ENCODE data around the gene GALNTL6.

GALNTL6 gene

GRCh38 chr4:172573899-172574298 is 760.7 kb downstream of the GALNTL6 start:
- H3K4me3 ChIP-seq (ENCODE audit: control insufficient read depth, low read depth, low read length), result no peak overlapping the region
- DNase-seq (ENCODE audit: low read depth), result no peak
- no peak for TF ChIP-seq CTCF (IDR thresholded peaks at IDR 0.05; ENCODE audit: control insufficient read depth, insufficient read depth, low read depth, low read length, missing control alignments)

GRCh38 chr4:172578712-172579111 is 765.5 kb downstream of the GALNTL6 start:
- TF ChIP-seq CTCF (IDR thresholded peaks at IDR 0.05; ENCODE audit: control insufficient read depth, insufficient read depth, low read depth, low read length, missing control alignments), result no peak
- H3K4me3 ChIP-seq (ENCODE audit: control insufficient read depth, low read depth, low read length), result no peak overlapping the region
- no peak for DNase-seq (ENCODE audit: low read depth)

GRCh38 chr4:172584816-172585215 is 771.6 kb downstream of the GALNTL6 start:
- TF ChIP-seq CTCF (IDR thresholded peaks at IDR 0.05; ENCODE audit: control insufficient read depth, insufficient read depth, low read depth, low read length, missing control alignments), result no peak
- DNase-seq (ENCODE audit: low read depth), result no peak

GRCh38 chr4:172596206-172596605 is 783.0 kb downstream of the GALNTL6 start:
- no peak for DNase-seq (ENCODE audit: low read depth)
- no peak for TF ChIP-seq CTCF (IDR thresholded peaks at IDR 0.05; ENCODE audit: control insufficient read depth, insufficient read depth, low read depth, low read length, missing control alignments)

More at GRCh38 chr4:172584816-172585215, 771.6 kb downstream of the GALNTL6 start:
- no peak overlapping the region for H3K4me3 ChIP-seq (ENCODE audit: control insufficient read depth, low read depth, low read length)

GRCh38 chr4:172599554-172599953 is 786.4 kb downstream of the GALNTL6 start:
- TF ChIP-seq CTCF (IDR thresholded peaks at IDR 0.05; ENCODE audit: control insufficient read depth, insufficient read depth, low read depth, low read length, missing control alignments), result no peak
- no peak overlapping the region for H3K4me3 ChIP-seq (ENCODE audit: control insufficient read depth, low read depth, low read length)
- DNase-seq (ENCODE audit: low read depth), result no peak

More at GRCh38 chr4:172596206-172596605, 783.0 kb downstream of the GALNTL6 start:
- no peak overlapping the region for H3K4me3 ChIP-seq (ENCODE audit: control insufficient read depth, low read depth, low read length)

GRCh38 chr4:172601195-172601594 is 788.0 kb downstream of the GALNTL6 start:
- H3K4me3 ChIP-seq (ENCODE audit: control insufficient read depth, low read depth, low read length), result no peak overlapping the region
- no peak for DNase-seq (ENCODE audit: low read depth)
- TF ChIP-seq CTCF (IDR thresholded peaks at IDR 0.05; ENCODE audit: control insufficient read depth, insufficient read depth, low read depth, low read length, missing control alignments), result no peak

GRCh38 chr4:172619218-172619617 is 806.0 kb downstream of the GALNTL6 start:
- no peak for DNase-seq (ENCODE audit: low read depth)
- TF ChIP-seq CTCF (IDR thresholded peaks at IDR 0.05; ENCODE audit: control insufficient read depth, insufficient read depth, low read depth, low read length, missing control alignments), result no peak

More at GRCh38 chr4:172619218-172619617, 806.0 kb downstream of the GALNTL6 start:
- no peak overlapping the region for H3K4me3 ChIP-seq (ENCODE audit: control insufficient read depth, low read depth, low read length)
